Measurements from ENCODE around the gene WIPF1.
A peak's percentile ranks its signal among the peaks of the same experiment; 100 is the strongest.

The WIPF1 gene

DNA sequence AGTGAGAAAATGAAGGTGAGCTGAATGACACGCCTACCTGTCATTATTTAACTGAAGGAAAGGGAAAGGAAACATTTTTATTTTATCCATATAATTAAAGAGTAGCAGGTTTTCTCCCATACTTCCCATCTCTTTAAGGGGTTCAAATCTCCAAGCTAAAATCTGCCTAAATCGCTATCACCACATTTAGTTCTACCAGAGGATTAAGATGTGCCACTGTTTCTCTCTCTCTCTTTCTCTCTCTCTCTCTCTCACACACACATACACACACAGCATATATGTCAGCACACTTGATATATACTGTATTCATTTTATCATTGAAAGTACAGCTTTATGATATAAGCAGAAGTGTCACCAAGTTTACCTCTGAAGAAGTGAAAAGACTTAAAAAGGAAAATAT, 3.1 kb downstream of the WIPF1 start:
- no peak for DNase-seq

DNA sequence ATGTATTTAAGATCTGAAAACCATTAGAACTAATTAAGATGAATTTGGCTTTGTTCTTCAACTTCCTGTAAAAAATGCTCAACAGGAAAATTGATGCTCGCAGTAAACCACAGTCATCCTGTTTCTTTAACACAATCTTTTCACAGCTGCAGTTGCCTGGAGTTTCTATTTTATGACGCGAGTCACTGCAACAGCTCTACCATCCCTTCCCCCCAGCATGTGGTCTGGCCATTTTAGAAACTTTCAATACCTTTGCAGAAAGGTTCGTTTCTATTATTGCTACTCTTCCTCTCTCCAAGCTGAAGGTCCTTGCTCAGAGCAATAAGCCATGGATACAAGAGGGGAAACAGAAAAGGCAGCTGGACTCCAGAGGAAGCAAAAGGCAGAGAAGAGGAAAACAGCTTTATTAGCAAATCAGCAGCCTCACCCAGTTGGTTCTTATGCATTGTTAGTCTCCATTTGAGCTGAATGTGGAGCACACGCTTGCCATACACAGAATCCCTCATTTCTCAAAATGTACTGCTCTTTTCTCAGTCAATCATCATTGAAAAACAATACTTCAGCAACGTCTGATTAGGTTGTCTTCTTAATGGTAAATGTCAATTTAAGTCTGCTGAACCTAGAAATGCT, 3.9 kb downstream of the WIPF1 start:
- DNase-seq, result no peak

DNA sequence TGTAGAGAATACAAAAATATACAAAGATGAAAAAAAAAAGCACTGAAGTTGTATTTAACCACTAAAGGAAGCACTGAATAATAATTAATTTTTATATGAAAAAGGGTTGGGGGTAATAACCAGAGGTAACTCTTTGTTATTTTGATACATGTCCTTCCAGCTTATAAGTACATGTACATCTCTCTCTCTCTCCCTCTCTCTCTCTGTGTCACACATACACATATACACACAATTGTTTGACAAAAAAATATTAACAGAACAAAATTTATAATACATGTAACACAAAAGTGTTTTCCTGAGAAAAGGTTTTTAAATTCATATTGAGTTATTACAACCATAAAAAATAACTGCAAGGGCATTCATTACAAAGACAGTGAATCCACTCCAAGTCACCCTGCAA, 4.6 kb downstream of the WIPF1 start:
- DNase-seq, result no peak

GRCh38 chr2:174591740-174592139, 5.9 kb downstream of the WIPF1 start:
- no peak for DNase-seq

DNA sequence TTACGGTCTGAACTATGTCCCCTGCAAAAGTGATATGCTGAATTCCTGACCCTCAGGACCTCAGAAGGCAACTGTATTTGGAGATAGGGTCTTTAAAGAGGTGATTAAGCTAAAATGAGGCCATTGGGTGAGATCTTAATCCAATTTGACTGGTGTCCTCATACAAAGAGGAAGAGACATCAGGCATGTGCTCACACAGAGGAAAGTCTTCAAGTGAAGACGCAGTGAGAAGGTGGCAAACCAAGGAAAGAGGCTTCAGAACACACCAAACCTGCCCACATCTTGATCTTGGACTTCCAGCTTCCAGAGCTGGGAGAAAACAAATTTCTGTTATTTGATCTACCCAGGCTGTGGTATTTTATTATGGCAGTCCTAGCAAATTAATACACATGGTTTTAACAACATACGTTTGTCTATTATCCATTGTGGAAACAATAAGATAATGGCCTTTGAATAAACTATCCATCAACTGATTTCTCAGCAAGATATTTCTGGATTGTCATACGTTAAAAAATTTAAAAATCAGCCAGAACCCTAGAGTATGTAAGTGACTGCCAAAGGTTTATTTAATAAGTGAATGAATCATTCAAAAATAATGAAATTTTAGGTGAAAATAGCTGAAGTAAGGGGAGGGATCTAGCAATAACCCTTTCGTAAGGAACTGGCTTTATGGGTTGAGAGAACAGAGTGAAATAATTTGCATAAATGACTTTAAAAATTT, 6.5 kb downstream of the WIPF1 start:
- no peak for DNase-seq

DNA sequence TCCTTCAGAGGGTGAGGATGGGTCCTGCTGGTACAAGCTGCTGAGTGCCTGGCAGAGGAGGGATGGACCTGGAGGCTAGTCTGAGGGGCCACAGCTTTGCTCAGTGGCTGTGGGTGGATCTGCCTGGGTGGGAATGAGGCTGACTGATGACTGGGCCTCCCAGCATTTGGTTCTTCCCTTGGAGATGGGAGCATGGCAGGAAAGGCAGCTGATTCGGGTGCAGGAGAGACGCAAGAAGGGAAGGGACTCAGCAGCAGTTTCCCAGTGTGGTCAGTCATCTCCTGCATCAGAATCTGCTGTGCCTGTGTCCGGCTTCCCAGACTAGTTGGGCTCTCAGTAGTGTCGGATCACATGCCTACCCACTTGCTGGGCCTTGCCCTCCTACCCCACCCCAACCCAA, 7.3 kb downstream of the WIPF1 start:
- no peak for DNase-seq

DNA sequence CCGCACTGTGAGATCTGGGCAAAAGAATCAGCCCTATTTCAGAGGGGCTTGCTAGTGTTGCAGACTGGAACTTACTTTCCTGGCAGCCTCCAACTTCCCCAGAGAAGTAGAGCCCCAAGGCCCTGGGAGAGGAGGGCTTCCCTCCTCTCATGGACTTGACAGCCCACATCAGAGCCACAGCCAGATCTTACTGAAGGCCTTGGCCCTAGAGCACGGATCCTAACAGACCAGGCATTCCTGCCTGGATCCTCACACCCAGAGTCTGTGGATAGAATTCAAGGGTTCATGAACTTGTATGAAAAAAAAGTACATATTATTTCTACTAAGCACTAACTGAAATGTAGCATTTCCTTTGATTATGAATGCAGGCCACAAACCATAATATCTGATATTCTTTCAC, 8.3 kb downstream of the WIPF1 start:
- no peak for DNase-seq

DNA sequence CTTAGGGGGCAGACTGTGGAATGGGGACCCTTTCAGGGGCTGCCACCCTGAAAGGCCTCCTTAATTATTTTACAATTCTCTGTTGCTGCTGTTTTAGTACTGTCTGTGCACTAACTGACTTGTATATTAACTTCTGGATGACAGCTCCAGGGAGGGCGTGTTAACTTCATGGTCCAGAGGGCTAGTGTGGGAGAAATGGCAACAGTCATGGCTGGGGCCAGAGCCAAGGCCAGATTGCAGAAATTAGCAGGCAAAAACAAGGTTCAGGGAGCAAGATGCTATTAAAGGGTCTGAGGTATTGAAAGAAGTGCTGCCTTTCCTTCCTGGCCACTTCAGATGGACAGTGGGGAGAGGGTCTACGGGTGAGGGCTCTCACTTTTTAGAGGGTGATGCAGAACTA, 9.1 kb downstream of the WIPF1 start:
- DNase-seq, result no peak

DNA sequence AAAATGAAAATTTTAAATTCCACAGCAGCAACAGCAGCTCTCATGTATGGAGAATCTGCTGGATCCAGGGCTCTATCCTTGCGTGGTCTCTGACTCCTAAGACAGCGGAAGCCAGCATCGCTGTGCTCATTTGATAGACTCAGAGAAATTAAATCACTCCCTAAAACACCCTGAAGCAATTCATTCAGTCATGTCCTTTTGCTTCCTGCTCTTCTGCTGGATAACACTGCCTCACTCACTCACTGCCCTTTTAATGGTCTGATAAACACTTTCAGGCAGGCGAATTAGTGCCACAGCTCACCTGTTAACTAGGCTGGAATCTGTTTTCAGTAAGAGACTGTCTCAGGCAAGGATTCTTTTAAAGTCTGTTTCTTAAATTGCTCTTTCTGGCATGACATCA, 10.0 kb downstream of the WIPF1 start:
- DNase-seq, result no peak

- DNase-seq, result no peak
Observed at GRCh38 chr2:174586418-174587295, 10.9 kb downstream of the WIPF1 start.

GRCh38 chr2:174585657-174586252, 11.8 kb downstream of the WIPF1 start:
- no peak for DNase-seq

- DNase-seq, result no peak
Observed at GRCh38 chr2:174585146-174585545, 12.5 kb downstream of the WIPF1 start.

- DNase-seq, result no peak
Observed at GRCh38 chr2:174581491-174581890, 16.1 kb downstream of the WIPF1 start.

DNA sequence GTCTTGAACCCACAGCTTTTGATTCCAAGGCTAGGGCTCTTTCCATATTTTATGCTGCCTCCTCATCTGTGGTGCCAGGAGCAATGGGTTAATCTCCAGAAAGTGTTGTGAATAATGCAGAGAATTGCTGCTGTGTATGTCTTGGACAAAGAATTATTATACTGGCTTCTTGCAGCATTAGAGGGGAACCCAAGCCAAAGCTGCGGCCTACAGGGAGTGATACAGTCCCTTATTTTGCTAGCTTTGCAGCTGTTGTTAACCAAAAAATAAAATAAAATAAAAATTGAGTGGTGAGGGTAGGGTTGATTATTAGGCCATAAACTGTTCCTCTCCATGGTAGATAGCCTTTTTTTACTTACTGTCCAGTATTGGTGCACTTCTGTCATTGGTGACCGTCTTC, 16.7 kb downstream of the WIPF1 start:
- DNase-seq, result no peak

- no peak for DNase-seq
Observed at GRCh38 chr2:174577967-174578589, 19.5 kb downstream of the WIPF1 start.

DNA sequence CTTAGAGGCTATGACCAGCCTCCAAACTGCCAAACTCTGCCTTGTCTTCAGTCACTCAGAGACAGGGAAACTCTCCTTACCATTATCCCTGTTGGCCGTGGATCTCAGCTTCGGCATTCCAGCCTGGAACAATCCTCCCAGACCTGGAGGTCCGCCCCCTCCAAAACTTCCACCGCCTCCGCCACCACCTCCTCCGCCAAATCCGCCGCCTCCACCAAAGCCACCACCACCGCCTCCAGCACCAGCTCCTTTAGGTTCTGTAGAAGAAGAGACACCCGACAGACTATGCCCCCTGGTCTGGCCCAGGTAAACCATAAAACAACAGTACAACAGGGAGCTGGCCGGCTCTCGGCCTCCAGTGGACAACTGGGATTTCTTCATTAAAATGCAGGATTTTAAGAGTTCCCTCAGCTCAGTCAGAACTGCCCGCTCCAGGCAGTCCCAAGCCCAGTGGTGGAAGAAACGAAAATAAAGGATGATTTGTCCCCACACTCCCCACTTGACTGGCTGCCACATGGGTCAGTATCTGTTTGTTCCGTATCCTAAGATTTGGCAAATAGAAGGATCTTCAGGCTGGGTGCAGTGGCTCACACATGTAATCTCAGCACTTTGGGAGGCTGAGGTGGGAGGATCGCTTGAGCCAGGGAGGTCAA, 22.4 kb downstream of the WIPF1 start:
- no peak for DNase-seq

- DNase-seq, result peak; percentile 13
Observed at GRCh38 chr2:174574657-174575056, 22.9 kb downstream of the WIPF1 start.

DNA sequence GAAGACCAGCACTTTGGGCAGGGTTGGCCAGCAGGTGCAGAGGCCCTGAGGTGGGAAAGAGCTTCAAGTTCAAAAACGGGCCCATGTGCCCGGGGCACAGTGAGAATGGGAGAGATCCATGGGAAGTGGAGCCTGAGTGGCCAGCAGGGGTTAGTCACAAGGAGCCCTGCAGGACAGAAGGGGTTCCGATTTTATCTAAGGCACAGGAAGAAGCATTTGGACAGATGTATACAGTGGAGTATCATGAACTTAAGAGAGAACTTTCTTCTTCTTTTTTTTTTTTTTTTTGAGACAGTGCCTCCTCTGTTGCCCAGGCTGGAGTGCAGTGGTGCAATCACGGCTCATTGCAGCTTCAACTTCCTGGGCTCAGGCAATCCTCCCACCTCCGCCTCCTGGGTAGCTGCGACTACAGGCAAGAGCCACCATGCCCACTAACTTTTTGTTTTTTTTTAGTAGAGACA, 24.0 kb downstream of the WIPF1 start:
- DNase-seq, result no peak

DNA sequence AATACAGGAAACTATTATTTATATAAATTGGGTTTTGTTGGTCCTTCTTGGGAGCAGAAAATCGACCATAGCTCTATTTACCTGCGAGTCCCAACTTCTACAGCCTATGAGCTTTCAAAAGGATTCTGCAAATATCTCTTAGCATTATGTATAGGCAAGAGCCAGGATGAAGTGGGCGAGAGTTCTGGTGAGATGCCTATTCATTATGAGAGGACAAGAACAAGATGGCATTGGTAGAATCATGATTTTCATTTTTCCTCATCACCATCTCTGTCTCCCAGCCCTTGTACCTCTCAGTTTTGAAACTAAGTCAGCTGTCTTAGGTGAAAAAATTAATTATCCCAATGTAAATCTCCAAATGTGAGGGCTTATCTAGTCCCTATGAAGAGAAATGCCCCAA, 25.0 kb downstream of the WIPF1 start:
- no peak for DNase-seq

DNA sequence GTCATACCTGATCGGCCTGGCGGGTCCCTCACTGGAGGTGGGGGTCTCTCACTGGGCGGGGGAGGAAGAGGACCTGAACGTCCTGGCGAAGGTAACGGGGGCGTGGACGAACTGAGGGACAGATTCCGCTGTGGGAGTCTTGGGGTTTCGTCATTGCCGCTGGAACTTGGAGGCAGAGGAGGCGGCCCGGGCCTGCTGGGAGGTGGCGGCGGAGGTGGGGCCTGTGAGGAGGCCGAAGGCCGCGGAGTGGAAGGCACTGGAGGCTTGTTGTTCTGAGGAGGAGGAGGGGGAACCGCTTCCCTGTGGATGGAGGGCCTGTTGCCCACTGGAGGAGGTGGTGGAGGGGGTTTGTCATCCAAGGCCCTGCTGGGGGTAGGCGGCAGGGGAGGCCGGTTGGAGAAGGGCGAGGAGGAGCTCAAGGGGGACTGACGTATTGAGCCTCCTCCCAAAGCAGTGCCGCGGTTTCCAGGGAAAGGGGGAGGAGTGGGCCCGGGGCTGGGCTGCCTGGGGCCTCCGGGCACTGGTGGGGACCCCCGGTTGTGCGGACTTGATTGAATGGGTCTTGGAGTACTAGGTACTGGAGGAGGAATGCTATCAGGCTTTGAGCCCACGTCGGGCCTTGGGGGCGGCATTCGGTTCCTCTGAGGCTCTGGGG, 25.8 kb downstream of the WIPF1 start:
- no peak for DNase-seq

DNA sequence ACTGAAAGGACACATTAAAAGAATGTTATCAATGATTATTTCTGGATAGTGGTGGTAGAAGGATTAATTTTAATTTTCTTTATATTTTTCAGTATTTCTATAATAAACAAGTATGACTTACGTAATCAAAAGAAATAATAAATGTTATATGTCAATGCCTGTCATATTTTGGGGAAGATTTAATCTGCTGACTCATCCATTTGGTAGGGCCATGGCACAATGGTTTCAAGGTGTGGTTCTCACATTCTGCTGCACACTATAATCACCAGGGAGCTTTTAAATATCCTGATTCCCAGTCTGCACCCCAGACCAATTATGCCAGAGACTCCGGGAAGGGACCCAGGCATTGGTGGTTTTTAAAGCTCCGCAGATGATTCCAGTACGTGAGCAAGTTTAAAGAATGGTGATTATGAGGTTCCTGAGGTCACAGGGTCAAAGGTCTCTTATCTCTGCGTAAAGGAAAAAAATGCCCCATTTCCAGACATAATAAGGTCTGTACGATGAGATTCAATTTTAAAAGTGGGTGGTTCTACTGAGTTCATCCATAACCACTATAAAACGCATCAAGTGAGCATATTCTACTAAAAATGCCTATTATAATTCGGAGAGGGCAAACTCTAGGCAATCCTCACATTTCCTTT, 27.2 kb downstream of the WIPF1 start:
- DNase-seq, result no peak
